Activated CD8-positive, alpha-beta T cell treated with anti-CD3 and anti-CD28 coated beads for 36 hours (primary cell): ENCODE data around the gene TMEM132D. TPM values are rescaled to one million over a fixed set of nuclear protein-coding genes. Genes with fewer than 3 reads are reported as not detected.

Experiments
- ATAC-seq: fragments of 200-7000 bp; cut with Tn5 transposase; one replicate; pipeline ENCODE4 v1.10.0; 2021; ENCODE audit warnings: mild to moderate bottlenecking, moderate library complexity
- CTCF ChIA-PET: fragments of 350-600 bp; sonication (Branson Sonifier 250); formaldehyde crosslinking; loops from one replicate; lab custom pipeline; 2021; ENCODE audit warnings: antibody characterized with exemption; lab: Charles Lee
- POLR2A ChIA-PET: fragments of 350-600 bp; sonication (Branson Sonifier 250); formaldehyde crosslinking; loops from one replicate; lab custom pipeline; 2021; ENCODE audit warnings: antibody characterized with exemption; lab: Charles Lee
- DNase-seq: peaks from one replicate; pipeline ENCODE4 v3.0.0-alpha.2; 2020
- H3K27ac Mint-ChIP-seq: one replicate; pipeline ENCODE4 v1.8.0; 2021; ENCODE audit warnings: mild to moderate bottlenecking, mixed read lengths
- H3K27me3 Mint-ChIP-seq: one replicate; pipeline ENCODE4 v1.8.0; 2021; ENCODE audit warnings: mixed read lengths
- H3K36me3 Mint-ChIP-seq: one replicate; pipeline ENCODE4 v1.8.0; 2021; ENCODE audit warnings: low read depth, mixed read lengths
- H3K4me1 Mint-ChIP-seq: one replicate; pipeline ENCODE4 v1.8.0; 2021; ENCODE audit warnings: low read depth, mixed read lengths
- H3K4me3 Mint-ChIP-seq: one replicate; pipeline ENCODE4 v1.8.0; 2021; ENCODE audit warnings: mild to moderate bottlenecking, moderate library complexity, mixed read lengths
- H3K9me3 Mint-ChIP-seq: one replicate; pipeline ENCODE4 v1.8.0; 2021; ENCODE audit warnings: mixed read lengths
- intact Hi-C: fragments of 100-400 bp; cut with micrococcal nuclease; formaldehyde crosslinking; loops from one replicate; pipeline ENCODE4 v1.10.0; 2022
- total RNA-seq, 2 experiments: library from RNA; stranded (reverse); gene quantifications; one replicate each; pipeline ENCODE4 v1.2.3, GENCODE V29; 2021
- TF ChIP-seq, protein P1 (sequence below): fragments of 200-600 bp; IDR thresholded peaks from one replicate; pipeline ENCODE4 v1.8.0; 2022; ENCODE audit warnings: antibody characterized with exemption, mild to moderate bottlenecking

The TMEM132D gene
- total RNA-seq, 2 experiments from 2014 or later, result not detected

DNA sequence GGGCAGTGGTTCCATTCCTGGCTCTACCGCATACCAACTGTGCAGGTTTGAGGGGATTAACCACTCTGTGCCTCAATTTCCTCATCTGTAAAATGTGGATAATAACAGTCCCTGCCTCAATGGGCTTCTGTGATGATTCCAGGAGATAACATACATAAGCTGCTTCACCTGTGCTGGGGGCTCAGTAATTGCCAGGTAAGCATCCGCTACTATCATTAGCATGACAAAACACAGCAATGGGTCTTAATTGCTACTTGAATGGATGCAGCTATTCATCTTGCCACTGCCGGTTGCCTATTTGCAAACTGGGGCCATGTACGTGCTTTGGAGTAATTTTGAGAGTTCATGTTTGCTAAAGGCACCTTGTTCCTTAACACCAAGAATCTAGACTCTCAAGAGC lies 132.6 kb downstream of the TMEM132D start:
- TF ChIP-seq, protein P1, sequence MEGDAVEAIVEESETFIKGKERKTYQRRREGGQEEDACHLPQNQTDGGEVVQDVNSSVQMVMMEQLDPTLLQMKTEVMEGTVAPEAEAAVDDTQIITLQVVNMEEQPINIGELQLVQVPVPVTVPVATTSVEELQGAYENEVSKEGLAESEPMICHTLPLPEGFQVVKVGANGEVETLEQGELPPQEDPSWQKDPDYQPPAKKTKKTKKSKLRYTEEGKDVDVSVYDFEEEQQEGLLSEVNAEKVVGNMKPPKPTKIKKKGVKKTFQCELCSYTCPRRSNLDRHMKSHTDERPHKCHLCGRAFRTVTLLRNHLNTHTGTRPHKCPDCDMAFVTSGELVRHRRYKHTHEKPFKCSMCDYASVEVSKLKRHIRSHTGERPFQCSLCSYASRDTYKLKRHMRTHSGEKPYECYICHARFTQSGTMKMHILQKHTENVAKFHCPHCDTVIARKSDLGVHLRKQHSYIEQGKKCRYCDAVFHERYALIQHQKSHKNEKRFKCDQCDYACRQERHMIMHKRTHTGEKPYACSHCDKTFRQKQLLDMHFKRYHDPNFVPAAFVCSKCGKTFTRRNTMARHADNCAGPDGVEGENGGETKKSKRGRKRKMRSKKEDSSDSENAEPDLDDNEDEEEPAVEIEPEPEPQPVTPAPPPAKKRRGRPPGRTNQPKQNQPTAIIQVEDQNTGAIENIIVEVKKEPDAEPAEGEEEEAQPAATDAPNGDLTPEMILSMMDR, result no peak
- ChIA-PET POLR2A (interaction anchor here (1.2 kb wide), 1 partner anchor 27 kb away, joined by 5 read pairs; no protein-coding TSS in a partner anchor), CTCF (interaction anchor here (1.3 kb wide), 1 partner anchor 9 kb away, joined by 3 read pairs; no protein-coding TSS in a partner anchor)
- H3K27ac Mint-ChIP-seq, result no peak overlapping the region
- no peaks in the 10 kb centered on the region for H3K36me3 Mint-ChIP-seq
- H3K4me3 Mint-ChIP-seq, result no peak overlapping the region
- H3K27me3 Mint-ChIP-seq, result no peaks in the 10 kb centered on the region
- H3K4me1 Mint-ChIP-seq, result no peaks in the 10 kb centered on the region
- no peak for DNase-seq
- peaks cover 9% of the 10 kb centered on the region for H3K9me3 Mint-ChIP-seq
- no peak for ATAC-seq
- intact Hi-C loops, result no loop called here

DNA sequence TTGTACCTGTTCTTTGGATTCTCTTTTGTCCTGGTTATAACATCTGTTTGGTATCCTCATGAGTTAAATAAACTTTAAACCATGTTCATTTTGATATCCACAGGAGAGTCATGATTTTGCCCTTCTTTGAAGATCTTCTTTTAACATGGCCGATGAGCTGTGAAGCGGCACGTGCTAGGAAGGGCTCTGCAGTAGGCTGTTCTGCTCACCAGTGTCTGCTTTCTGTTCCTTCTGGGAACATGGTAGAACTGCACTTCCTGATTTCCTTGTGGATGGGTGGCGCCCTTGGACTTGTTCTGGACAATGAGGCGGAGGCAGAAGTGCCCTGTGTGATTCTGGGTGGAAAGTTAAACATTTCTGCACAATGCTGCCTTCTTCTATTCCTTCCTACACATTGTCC lies 138.1 kb downstream of the TMEM132D start:
- ChIA-PET POLR2A (no interaction called here), CTCF (no interaction called here)
- peaks cover 9% of the 10 kb centered on the region for H3K9me3 Mint-ChIP-seq
- no peaks in the 10 kb centered on the region for H3K36me3 Mint-ChIP-seq
- no peak overlapping the region for H3K27ac Mint-ChIP-seq
- no peak overlapping the region for H3K4me3 Mint-ChIP-seq
- H3K4me1 Mint-ChIP-seq, result no peaks in the 10 kb centered on the region
- TF ChIP-seq, protein P1, result no peak
- DNase-seq, result no peak
- no peak for ATAC-seq
- intact Hi-C loops, result no loop called here
- H3K27me3 Mint-ChIP-seq, result no peaks in the 10 kb centered on the region

DNA sequence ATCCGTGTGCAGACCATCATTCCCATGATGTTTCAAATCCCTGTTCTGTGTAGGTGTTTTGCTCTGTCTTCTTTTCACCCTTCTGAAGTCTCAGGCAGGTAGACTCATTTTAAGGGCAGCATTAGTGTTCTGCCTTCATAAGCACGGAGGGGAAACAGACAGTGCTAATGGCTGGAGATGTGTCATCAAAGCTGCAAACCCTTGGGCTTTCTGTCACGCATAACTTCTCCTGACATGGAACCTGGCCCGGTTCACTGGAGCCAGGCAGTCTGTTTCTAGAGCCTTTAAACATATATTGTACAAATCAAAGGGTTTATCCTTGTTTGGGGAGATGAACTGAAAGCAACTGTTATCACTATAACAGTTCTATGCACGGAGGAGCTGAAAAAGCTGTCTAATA lies 141.4 kb downstream of the TMEM132D start:
- DNase-seq (no peak), ATAC-seq (no peak)
- Mint-ChIP-seq H3K27ac (no peak overlapping the region), H3K4me1 (no peaks in the 10 kb centered on the region), H3K27me3 (no peaks in the 10 kb centered on the region), H3K4me3 (no peak overlapping the region), H3K36me3 (no peaks in the 10 kb centered on the region), H3K9me3 (peaks cover 5% of the 10 kb centered on the region)
- TF ChIP-seq, protein P1, result no peak
- ChIA-PET POLR2A (no interaction called here), CTCF (no interaction called here)
- intact Hi-C loops, result no loop called here

DNA sequence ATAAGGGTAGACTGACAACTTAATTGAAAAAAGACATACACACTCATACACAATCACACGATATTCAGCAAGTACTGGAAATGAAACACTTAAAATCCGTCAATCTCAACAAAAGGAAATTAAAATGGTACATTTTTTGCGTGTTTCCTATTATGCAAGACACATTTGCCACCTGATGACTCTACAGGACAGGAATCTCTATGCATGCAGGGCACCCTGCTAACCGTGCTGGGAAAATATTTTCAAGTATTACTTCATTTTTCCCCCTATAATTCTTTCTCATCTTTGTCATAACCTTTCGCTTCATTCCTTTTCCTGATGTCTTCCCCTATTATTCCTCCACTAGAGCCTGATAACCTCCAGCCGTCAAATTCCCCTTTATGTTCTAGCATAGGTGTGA lies 150.2 kb downstream of the TMEM132D start:
- no peak for ATAC-seq
- intact Hi-C loops, result no loop called here
- CTCF ChIA-PET, result no interaction called here
- DNase-seq, result no peak
- Mint-ChIP-seq H3K36me3 (no peaks in the 10 kb centered on the region), H3K4me3 (no peak overlapping the region), H3K4me1 (no peaks in the 10 kb centered on the region), H3K9me3 (no peaks in the 10 kb centered on the region), H3K27me3 (no peaks in the 10 kb centered on the region), H3K27ac (no peak overlapping the region)
- POLR2A ChIA-PET, result no interaction called here
- TF ChIP-seq, protein P1, result no peak

DNA sequence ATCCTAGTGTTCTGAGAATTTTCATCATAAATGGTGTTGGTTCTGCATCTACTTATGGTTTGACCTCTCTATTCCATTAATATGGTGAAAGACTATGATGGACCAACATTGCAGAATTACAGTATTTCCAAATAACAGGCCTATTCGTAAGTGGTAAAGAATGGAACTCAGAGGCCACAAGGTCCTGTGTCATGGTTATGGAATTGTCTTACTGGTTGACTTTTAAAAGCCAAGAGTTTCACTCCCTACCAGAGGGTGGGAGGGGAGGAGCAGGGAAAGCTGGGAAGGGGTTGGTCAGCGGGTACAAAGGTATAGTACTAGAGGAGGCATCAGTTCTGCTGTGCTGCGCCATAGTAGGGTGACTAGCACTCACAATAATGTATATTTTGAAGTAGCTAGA lies 153.4 kb downstream of the TMEM132D start:
- Mint-ChIP-seq H3K36me3 (no peaks in the 10 kb centered on the region), H3K4me3 (no peak overlapping the region)
- CTCF ChIA-PET, result no interaction called here

More for the DNA sequence above, 153.4 kb downstream of the TMEM132D start:
- intact Hi-C loops, result no loop called here
- ATAC-seq, result no peak
- TF ChIP-seq, protein P1, result no peak
- POLR2A ChIA-PET, result no interaction called here
- no peak for DNase-seq
- Mint-ChIP-seq H3K9me3 (no peaks in the 10 kb centered on the region), H3K27me3 (no peaks in the 10 kb centered on the region), H3K27ac (no peak overlapping the region), H3K4me1 (no peaks in the 10 kb centered on the region)
